Hepatocyte (in vitro differentiated cells): ENCODE measurements around the gene HYKK.

ENCODE experiments used
- EZH2 ChIP-seq: fragments of 200-600 bp; sonication (generic); IDR thresholded peaks from 2 replicates; pipeline ENCODE4 v1.6.1; 2016; ENCODE audit warnings: antibody characterized with exemption, mild to moderate bottlenecking, borderline replicate concordance
- TF ChIP-seq, protein P1 (sequence below): fragments of 200-600 bp; sonication (generic); IDR thresholded peaks from 2 replicates; pipeline ENCODE4 v1.5.1; 2016; ENCODE audit warnings: antibody characterized with exemption, mild to moderate bottlenecking; ENCODE audit not compliant: poor library complexity

DNA sequence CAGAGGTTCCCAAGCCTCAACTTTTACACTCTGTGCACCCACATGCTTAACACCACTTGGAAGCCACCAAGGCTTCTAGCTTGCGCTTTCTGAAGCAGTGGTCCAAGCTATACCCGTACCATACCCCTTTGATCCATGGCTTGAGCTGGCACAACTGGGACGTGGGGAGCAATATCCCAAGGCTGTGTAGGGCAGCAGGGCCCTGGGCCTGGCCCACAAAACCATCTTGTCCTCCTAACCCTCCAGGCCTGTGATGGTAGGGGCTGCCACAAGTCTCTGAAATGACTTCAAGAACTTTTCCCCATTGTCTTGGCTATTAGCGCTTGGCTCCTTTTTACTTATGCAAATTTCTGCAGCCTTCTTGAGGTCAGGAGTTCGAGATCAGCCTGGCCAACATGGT is 16.9 kb downstream of the HYKK start:
- TF ChIP-seq, protein P1, sequence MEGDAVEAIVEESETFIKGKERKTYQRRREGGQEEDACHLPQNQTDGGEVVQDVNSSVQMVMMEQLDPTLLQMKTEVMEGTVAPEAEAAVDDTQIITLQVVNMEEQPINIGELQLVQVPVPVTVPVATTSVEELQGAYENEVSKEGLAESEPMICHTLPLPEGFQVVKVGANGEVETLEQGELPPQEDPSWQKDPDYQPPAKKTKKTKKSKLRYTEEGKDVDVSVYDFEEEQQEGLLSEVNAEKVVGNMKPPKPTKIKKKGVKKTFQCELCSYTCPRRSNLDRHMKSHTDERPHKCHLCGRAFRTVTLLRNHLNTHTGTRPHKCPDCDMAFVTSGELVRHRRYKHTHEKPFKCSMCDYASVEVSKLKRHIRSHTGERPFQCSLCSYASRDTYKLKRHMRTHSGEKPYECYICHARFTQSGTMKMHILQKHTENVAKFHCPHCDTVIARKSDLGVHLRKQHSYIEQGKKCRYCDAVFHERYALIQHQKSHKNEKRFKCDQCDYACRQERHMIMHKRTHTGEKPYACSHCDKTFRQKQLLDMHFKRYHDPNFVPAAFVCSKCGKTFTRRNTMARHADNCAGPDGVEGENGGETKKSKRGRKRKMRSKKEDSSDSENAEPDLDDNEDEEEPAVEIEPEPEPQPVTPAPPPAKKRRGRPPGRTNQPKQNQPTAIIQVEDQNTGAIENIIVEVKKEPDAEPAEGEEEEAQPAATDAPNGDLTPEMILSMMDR, result no peak
- no peak for TF ChIP-seq EZH2
